ENCODE results near the gene CCNT2. TPM values are rescaled to one million over a fixed set of nuclear protein-coding genes. Genes with fewer than 3 reads are reported as not detected.
"Not testable (repeated sequence)": the region's sequence is repeated elsewhere in the genome, so short reads cannot be mapped to it uniquely, and the experiment has no call there.

Gene CCNT2
- total RNA-seq, 1 donor from 2014 or later, result 29.2 TPM

DNA sequence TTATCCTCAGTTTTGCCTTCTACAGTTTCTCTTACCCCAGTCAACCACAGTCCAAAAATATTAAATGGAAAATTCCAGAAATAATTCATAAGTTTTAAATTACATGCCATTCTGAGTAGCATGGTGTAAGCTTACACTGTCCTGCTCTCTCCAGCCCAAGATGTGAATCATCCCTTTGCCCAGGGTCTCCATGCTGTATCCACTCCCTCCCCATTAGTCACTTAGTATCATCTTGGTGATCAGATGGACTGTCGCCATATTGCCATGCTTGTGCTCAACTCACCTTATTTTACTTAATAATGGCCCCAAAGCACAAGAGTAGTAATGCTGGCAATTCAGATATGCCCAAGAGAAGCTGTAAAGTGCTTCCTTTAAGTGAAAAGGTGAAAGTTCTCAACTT is 18.5 kb upstream of the CCNT2 start:
- TF ChIP-seq, protein P1, sequence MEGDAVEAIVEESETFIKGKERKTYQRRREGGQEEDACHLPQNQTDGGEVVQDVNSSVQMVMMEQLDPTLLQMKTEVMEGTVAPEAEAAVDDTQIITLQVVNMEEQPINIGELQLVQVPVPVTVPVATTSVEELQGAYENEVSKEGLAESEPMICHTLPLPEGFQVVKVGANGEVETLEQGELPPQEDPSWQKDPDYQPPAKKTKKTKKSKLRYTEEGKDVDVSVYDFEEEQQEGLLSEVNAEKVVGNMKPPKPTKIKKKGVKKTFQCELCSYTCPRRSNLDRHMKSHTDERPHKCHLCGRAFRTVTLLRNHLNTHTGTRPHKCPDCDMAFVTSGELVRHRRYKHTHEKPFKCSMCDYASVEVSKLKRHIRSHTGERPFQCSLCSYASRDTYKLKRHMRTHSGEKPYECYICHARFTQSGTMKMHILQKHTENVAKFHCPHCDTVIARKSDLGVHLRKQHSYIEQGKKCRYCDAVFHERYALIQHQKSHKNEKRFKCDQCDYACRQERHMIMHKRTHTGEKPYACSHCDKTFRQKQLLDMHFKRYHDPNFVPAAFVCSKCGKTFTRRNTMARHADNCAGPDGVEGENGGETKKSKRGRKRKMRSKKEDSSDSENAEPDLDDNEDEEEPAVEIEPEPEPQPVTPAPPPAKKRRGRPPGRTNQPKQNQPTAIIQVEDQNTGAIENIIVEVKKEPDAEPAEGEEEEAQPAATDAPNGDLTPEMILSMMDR (IDR thresholded peaks at IDR 0.05), result no peak

DNA sequence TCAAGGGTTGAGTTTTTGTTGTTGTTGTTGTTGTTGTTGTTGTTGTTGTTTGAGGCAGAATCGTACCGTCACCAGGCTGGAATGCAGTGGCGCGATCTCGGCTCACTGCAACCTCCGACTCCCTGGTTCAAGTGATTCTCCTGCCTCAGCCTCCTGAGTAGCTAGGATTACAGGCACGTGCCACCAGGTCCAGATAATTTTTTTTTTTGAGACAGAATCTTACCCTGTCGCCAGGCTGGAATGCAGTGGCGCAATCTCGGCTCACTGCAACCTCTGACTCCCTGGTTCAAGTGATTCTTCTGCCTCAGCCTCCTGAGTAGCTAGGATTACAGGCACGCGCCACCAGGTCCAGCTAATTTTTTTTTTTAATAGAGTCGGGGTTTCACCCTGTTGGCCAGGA is 14.9 kb upstream of the CCNT2 start:
- H3K36me3 Mint-ChIP-seq (ENCODE audit: low read depth); H3K27me3 Mint-ChIP-seq (ENCODE audit: low read depth); H3K27ac Mint-ChIP-seq (ENCODE audit: unreplicated experiment); H3K4me3 Mint-ChIP-seq (ENCODE audit: unreplicated experiment); DNase-seq (ENCODE audit: low spot score): not testable (repeated sequence)
- peaks cover 17% of the 10 kb centered on the region for H3K4me1 Mint-ChIP-seq (ENCODE audit: low read depth)
- peaks cover 10% of the 10 kb centered on the region for H3K9me3 Mint-ChIP-seq (ENCODE audit: low read depth)

More for the DNA sequence above, 18.5 kb upstream of the CCNT2 start:
- no peak for DNase-seq (ENCODE audit: low spot score)
- no peaks in the 10 kb centered on the region for H3K27me3 Mint-ChIP-seq (ENCODE audit: low read depth)
- H3K4me3 Mint-ChIP-seq (ENCODE audit: unreplicated experiment), result no peak overlapping the region
- no peaks in the 10 kb centered on the region for H3K9me3 Mint-ChIP-seq (ENCODE audit: low read depth)
- H3K36me3 Mint-ChIP-seq (ENCODE audit: low read depth), result no peaks in the 10 kb centered on the region
- H3K4me1 Mint-ChIP-seq (ENCODE audit: low read depth), result peaks cover 18% of the 10 kb centered on the region
- H3K27ac Mint-ChIP-seq (ENCODE audit: unreplicated experiment), result peak overlapping the region; percentile 28

DNA sequence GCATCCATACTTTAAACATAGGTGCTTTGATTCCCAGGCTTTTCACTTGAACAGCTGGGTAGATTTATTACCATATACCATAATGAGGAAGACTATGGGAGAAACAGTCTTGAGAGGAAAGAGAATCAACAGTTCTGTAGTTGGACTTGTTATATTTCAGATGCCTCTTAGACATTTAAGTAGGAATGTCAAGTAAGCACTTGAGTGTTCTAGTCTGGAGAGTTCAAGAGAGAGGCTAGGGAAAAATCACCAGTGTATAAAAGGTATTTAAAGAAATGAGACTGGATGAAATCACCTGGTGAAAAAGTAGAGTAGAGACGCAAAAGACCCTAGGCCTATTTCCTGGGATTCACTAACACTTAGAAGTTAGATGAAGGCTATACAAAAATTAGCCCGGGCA is 13.5 kb upstream of the CCNT2 start:
- H3K27ac Mint-ChIP-seq (ENCODE audit: unreplicated experiment), result no peak overlapping the region
- peaks cover 10% of the 10 kb centered on the region for H3K9me3 Mint-ChIP-seq (ENCODE audit: low read depth)
- DNase-seq (ENCODE audit: low spot score), result no peak
- no peaks in the 10 kb centered on the region for H3K36me3 Mint-ChIP-seq (ENCODE audit: low read depth)
- TF ChIP-seq, protein P1 (IDR thresholded peaks at IDR 0.05), result no peak
- H3K4me1 Mint-ChIP-seq (ENCODE audit: low read depth), result peaks cover 6% of the 10 kb centered on the region
- H3K27me3 Mint-ChIP-seq (ENCODE audit: low read depth), result no peaks in the 10 kb centered on the region
- no peak overlapping the region for H3K4me3 Mint-ChIP-seq (ENCODE audit: unreplicated experiment)

- Mint-ChIP-seq H3K4me1 (ENCODE audit: low read depth) (peaks cover 3% of the 10 kb centered on the region), H3K27me3 (ENCODE audit: low read depth) (no peaks in the 10 kb centered on the region), H3K9me3 (ENCODE audit: low read depth) (peaks cover 10% of the 10 kb centered on the region), H3K27ac (ENCODE audit: unreplicated experiment) (no peak overlapping the region), H3K36me3 (ENCODE audit: low read depth) (no peaks in the 10 kb centered on the region), H3K4me3 (ENCODE audit: unreplicated experiment) (no peak overlapping the region)
- no peak for DNase-seq (ENCODE audit: low spot score)
- TF ChIP-seq, protein P1 (IDR thresholded peaks at IDR 0.05), result no peak
These were observed 11.9 kb upstream of the CCNT2 start for GRCh38 chr2:134906726-134907125.

GRCh38 chr2:134907441-134908116 is 11.0 kb upstream of the CCNT2 start:
- H3K36me3 Mint-ChIP-seq (ENCODE audit: low read depth); H3K27ac Mint-ChIP-seq (ENCODE audit: unreplicated experiment); DNase-seq (ENCODE audit: low spot score); H3K4me3 Mint-ChIP-seq (ENCODE audit: unreplicated experiment); H3K4me1 Mint-ChIP-seq (ENCODE audit: low read depth); H3K27me3 Mint-ChIP-seq (ENCODE audit: low read depth): not testable (repeated sequence)
- peaks cover 15% of the 10 kb centered on the region for H3K9me3 Mint-ChIP-seq (ENCODE audit: low read depth)

- no peak for DNase-seq (ENCODE audit: low spot score)
- no peak overlapping the region for H3K4me3 Mint-ChIP-seq (ENCODE audit: unreplicated experiment)
- peaks cover 1% of the 10 kb centered on the region for H3K36me3 Mint-ChIP-seq (ENCODE audit: low read depth)
- peaks cover 26% of the 10 kb centered on the region for H3K9me3 Mint-ChIP-seq (ENCODE audit: low read depth)
- no peaks in the 10 kb centered on the region for H3K27me3 Mint-ChIP-seq (ENCODE audit: low read depth)
- H3K4me1 Mint-ChIP-seq (ENCODE audit: low read depth), result no peaks in the 10 kb centered on the region
- H3K27ac Mint-ChIP-seq (ENCODE audit: unreplicated experiment), result no peak overlapping the region
- TF ChIP-seq, protein P1 (IDR thresholded peaks at IDR 0.05), result no peak
These were observed 7.7 kb upstream of the CCNT2 start for GRCh38 chr2:134910763-134911399.
